ENCODE measurements around the gene DCAKD. TPM values are rescaled to one million over a fixed set of nuclear protein-coding genes. Genes with fewer than 3 reads are reported as not detected.

Gene DCAKD
- total and polyA plus RNA-seq, 2 donors (not counting 1 experiment from before 2014, with no cell fraction given), result 21.8 to 41.5 TPM

GRCh38 chr17:45092911-45093430, 41.5 kb upstream of the DCAKD start:
- Histone ChIP-seq H3K79me2 (ENCODE audit: control insufficient read depth, insufficient read depth, low read length) (peaks cover 1% of the 10 kb centered on the region), H3K4me2 (ENCODE audit: extremely low read depth, insufficient read depth, low read length) (peak overlapping the region; percentile 28), H2AFZ (ENCODE audit: low read length) (no peak overlapping the region), H3K9me3 (ENCODE audit: control insufficient read depth, insufficient read depth, low read depth, low read length) (no peaks in the 10 kb centered on the region), H4K20me1 (ENCODE audit: control insufficient read depth, extremely low read depth, insufficient read depth, low read length) (no peaks in the 10 kb centered on the region), H3K9ac (ENCODE audit: insufficient read depth, low read length) (peak overlapping the region; percentile 37), H3K27ac (ENCODE audit: insufficient read depth, low read length) (peak overlapping the region; percentile 93), H3K4me1 (ENCODE audit: control insufficient read depth, extremely low read depth, insufficient read depth, low read length) (peaks cover 23% of the 10 kb centered on the region), H3K4me3 (replicated peaks in 1 of 4; ENCODE audit: control extremely low read depth in 1 of 4, insufficient read depth in 1 of 4, low read depth in 3 of 4, low read length in 4 of 4) (no peak overlapping the region), H3K27me3 (ENCODE audit: control insufficient read depth, insufficient read depth, low read length) (no peaks in the 10 kb centered on the region), H3K36me3 (ENCODE audit: control insufficient read depth, insufficient read depth, low read length) (peaks cover 30% of the 10 kb centered on the region)
- TF ChIP-seq EZH2 (IDR thresholded peaks at IDR 0.05; ENCODE audit: low read length, missing control alignments) (no peak), CTCF (conservative IDR thresholded peaks at IDR 0.05 in 1 of 2, IDR thresholded peaks at IDR 0.05 in 1 of 2; ENCODE audit: low read depth in 1 of 2, low read length in 2 of 2) (no peak)
- DNase-seq (ENCODE audit: low read depth in 2 of 2), result peak; percentile 99 to 100

GRCh38 chr17:45091778-45092425, 40.5 kb upstream of the DCAKD start:
- Histone ChIP-seq H3K4me1 (ENCODE audit: control insufficient read depth, extremely low read depth, insufficient read depth, low read length) (peaks cover 25% of the 10 kb centered on the region), H3K36me3 (ENCODE audit: control insufficient read depth, insufficient read depth, low read length) (peaks cover 26% of the 10 kb centered on the region), H3K9me3 (ENCODE audit: control insufficient read depth, insufficient read depth, low read depth, low read length) (no peaks in the 10 kb centered on the region), H4K20me1 (ENCODE audit: control insufficient read depth, extremely low read depth, insufficient read depth, low read length) (no peaks in the 10 kb centered on the region), H3K4me2 (ENCODE audit: extremely low read depth, insufficient read depth, low read length) (no peak overlapping the region), H3K27ac (ENCODE audit: insufficient read depth, low read length) (peak overlapping the region; percentile 93), H3K4me3 (replicated peaks in 1 of 4; ENCODE audit: control extremely low read depth in 1 of 4, insufficient read depth in 1 of 4, low read depth in 3 of 4, low read length in 4 of 4) (no peak overlapping the region), H3K9ac (ENCODE audit: insufficient read depth, low read length) (no peak overlapping the region), H3K27me3 (ENCODE audit: control insufficient read depth, insufficient read depth, low read length) (no peaks in the 10 kb centered on the region), H3K79me2 (ENCODE audit: control insufficient read depth, insufficient read depth, low read length) (peaks cover 1% of the 10 kb centered on the region), H2AFZ (ENCODE audit: low read length) (no peak overlapping the region)
- TF ChIP-seq EZH2 (IDR thresholded peaks at IDR 0.05; ENCODE audit: low read length, missing control alignments) (no peak), CTCF (conservative IDR thresholded peaks at IDR 0.05 in 1 of 2, IDR thresholded peaks at IDR 0.05 in 1 of 2; ENCODE audit: low read depth in 1 of 2, low read length in 2 of 2) (no peak)
- peak in 1 of 2 donors; percentile 36 for DNase-seq (ENCODE audit: low read depth in 2 of 2)

- peaks cover 1% of the 10 kb centered on the region for H3K79me2 ChIP-seq (ENCODE audit: control insufficient read depth, insufficient read depth, low read length)
- no peaks in the 10 kb centered on the region for H3K27me3 ChIP-seq (ENCODE audit: control insufficient read depth, insufficient read depth, low read length)
- no peaks in the 10 kb centered on the region for H4K20me1 ChIP-seq (ENCODE audit: control insufficient read depth, extremely low read depth, insufficient read depth, low read length)
- TF ChIP-seq EZH2 (IDR thresholded peaks at IDR 0.05; ENCODE audit: low read length, missing control alignments), result no peak
- TF ChIP-seq CTCF (conservative IDR thresholded peaks at IDR 0.05 in 1 of 2, IDR thresholded peaks at IDR 0.05 in 1 of 2; ENCODE audit: low read depth in 1 of 2, low read length in 2 of 2), result no peak
- H3K9ac ChIP-seq (ENCODE audit: insufficient read depth, low read length), result no peak overlapping the region
- peaks cover 25% of the 10 kb centered on the region for H3K4me1 ChIP-seq (ENCODE audit: control insufficient read depth, extremely low read depth, insufficient read depth, low read length)
- H3K4me3 ChIP-seq (replicated peaks in 1 of 4; ENCODE audit: control extremely low read depth in 1 of 4, insufficient read depth in 1 of 4, low read depth in 3 of 4, low read length in 4 of 4), result no peak overlapping the region
- H3K36me3 ChIP-seq (ENCODE audit: control insufficient read depth, insufficient read depth, low read length), result peaks cover 22% of the 10 kb centered on the region
- H3K4me2 ChIP-seq (ENCODE audit: extremely low read depth, insufficient read depth, low read length), result no peak overlapping the region
- no peaks in the 10 kb centered on the region for H3K9me3 ChIP-seq (ENCODE audit: control insufficient read depth, insufficient read depth, low read depth, low read length)
- peak overlapping the region; percentile 12 for H3K27ac ChIP-seq (ENCODE audit: insufficient read depth, low read length)
- no peak overlapping the region for H2AFZ ChIP-seq (ENCODE audit: low read length)
- no peak for DNase-seq (ENCODE audit: low read depth in 2 of 2)
These were observed 39.3 kb upstream of the DCAKD start for GRCh38 chr17:45090711-45091110.

Data from fibroblast of lung (primary cell).